ENCODE measurements around the gene CAMK2N1.

CAMK2N1 gene

GRCh38 chr1:20511518-20512428 is 25.8 kb upstream of the CAMK2N1 start:
- Histone ChIP-seq H3K4me1 (ENCODE audit: control insufficient read depth, insufficient read depth, low read length) (no peaks in the 10 kb centered on the region), H3K27ac (ENCODE audit: low read depth, low read length) (no peak overlapping the region), H3K27me3 (ENCODE audit: control insufficient read depth, insufficient read depth, low read length) (peaks cover 4% of the 10 kb centered on the region; the same call in 1 of the 2 replicates), H3K4me3 (ENCODE audit: low read depth, low read length) (no peak overlapping the region), H3K9me3 (ENCODE audit: control insufficient read depth, insufficient read depth, low read depth, low read length) (no peaks in the 10 kb centered on the region), H3K9ac (ENCODE audit: low read length) (no peak overlapping the region), H3K36me3 (ENCODE audit: control insufficient read depth, insufficient read depth, low read length) (no peaks in the 10 kb centered on the region)

- no peaks in the 10 kb centered on the region for H3K9me3 ChIP-seq (ENCODE audit: control insufficient read depth, insufficient read depth, low read depth, low read length)
- H3K4me3 ChIP-seq (ENCODE audit: low read depth, low read length) = peak overlapping the region; percentile 92
- H3K9ac ChIP-seq (ENCODE audit: low read length) = peak overlapping the region; percentile 85
- H3K4me1 ChIP-seq (ENCODE audit: control insufficient read depth, insufficient read depth, low read length) = no peaks in the 10 kb centered on the region
- no peak overlapping the region for H3K27ac ChIP-seq (ENCODE audit: low read depth, low read length)
- H3K27me3 ChIP-seq (ENCODE audit: control insufficient read depth, insufficient read depth, low read length) = peaks cover 4% of the 10 kb centered on the region; the same call in 1 of the 2 replicates
- H3K36me3 ChIP-seq (ENCODE audit: control insufficient read depth, insufficient read depth, low read length) = peaks cover 2% of the 10 kb centered on the region; the same call in 1 of the 2 replicates
Measured at GRCh38 chr1:20508411-20508771, 22.4 kb upstream of the CAMK2N1 start.

DNA sequence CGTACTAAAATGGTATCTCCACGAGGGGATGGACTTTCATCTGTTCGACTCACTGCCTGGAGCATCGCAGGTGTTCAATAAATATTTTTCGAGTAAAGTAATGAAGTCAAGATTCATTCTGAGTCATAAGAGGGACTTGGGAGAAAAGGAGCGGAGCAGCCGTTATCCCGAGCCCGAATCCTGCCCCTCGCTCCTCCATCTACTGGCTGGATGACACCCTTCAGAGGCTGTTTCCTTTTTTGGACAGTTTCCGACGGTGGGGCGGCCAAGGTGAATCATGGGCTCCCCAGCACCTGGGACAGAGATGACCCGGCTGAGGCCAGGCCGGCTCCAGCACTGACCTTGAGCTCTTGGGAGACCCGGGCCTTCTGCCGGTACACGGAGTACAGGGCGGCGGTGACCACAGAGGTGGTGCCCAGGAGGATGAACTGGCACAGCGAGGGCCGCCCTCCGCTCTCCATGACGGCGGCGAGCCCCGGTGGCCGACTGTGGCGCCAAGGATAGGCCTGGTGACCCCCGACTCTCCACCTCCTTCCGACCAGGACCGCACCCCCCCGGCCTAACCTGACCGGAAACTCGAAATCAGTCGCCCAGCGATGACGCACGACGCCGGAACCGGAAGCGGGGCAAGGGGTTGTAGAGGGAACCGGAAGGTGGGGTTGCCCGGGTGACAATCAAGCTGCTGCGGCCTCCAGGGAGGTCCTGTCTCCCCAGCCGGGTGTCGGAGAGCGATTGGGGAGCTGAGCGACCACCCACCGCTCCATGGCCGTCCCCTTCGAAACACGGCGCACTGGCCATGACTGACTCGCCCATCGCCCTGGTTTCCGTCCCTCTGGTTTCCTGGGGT is 21.8 kb upstream of the CAMK2N1 start, which contains the start of gene MUL1:
MUL1 (minus strand) TSS at position 588 of the 847 bp plus-strand sequence; CDS start at position 461, 127 bp downstream.
- peaks cover 7% of the 10 kb centered on the region for H3K36me3 ChIP-seq (ENCODE audit: control insufficient read depth, insufficient read depth, low read length)
- H3K4me1 ChIP-seq (ENCODE audit: control insufficient read depth, insufficient read depth, low read length) = no peaks in the 10 kb centered on the region
- peak within 1 kb of the TSS; percentile 85 for H3K9ac ChIP-seq (ENCODE audit: low read length)
- H3K27me3 ChIP-seq (ENCODE audit: control insufficient read depth, insufficient read depth, low read length) = peaks cover 4% of the 10 kb centered on the region; the same call in 1 of the 2 replicates
- no peaks in the 10 kb centered on the region for H3K9me3 ChIP-seq (ENCODE audit: control insufficient read depth, insufficient read depth, low read depth, low read length)
- H3K27ac ChIP-seq (ENCODE audit: low read depth, low read length) = peak within 1 kb of the TSS; percentile 15; the same call in 1 of the 2 replicates
- peak within 1 kb of the TSS; percentile 92 for H3K4me3 ChIP-seq (ENCODE audit: low read depth, low read length)

GRCh38 chr1:20507248-20507563 is 21.2 kb upstream of the CAMK2N1 start:
- no peaks in the 10 kb centered on the region for H3K4me1 ChIP-seq (ENCODE audit: control insufficient read depth, insufficient read depth, low read length)
- peak overlapping the region; percentile 15; the same call in 1 of the 2 replicates for H3K27ac ChIP-seq (ENCODE audit: low read depth, low read length)
- H3K27me3 ChIP-seq (ENCODE audit: control insufficient read depth, insufficient read depth, low read length) = peaks cover 4% of the 10 kb centered on the region; the same call in 1 of the 2 replicates
- peak overlapping the region; percentile 92 for H3K4me3 ChIP-seq (ENCODE audit: low read depth, low read length)
- H3K36me3 ChIP-seq (ENCODE audit: control insufficient read depth, insufficient read depth, low read length) = peaks cover 9% of the 10 kb centered on the region
- H3K9me3 ChIP-seq (ENCODE audit: control insufficient read depth, insufficient read depth, low read depth, low read length) = no peaks in the 10 kb centered on the region
- peak overlapping the region; percentile 85 for H3K9ac ChIP-seq (ENCODE audit: low read length)

GRCh38 chr1:20505488-20505887 is 19.5 kb upstream of the CAMK2N1 start:
- Histone ChIP-seq H3K9ac (ENCODE audit: low read length) (no peak overlapping the region), H3K9me3 (ENCODE audit: control insufficient read depth, insufficient read depth, low read depth, low read length) (no peaks in the 10 kb centered on the region), H3K4me3 (ENCODE audit: low read depth, low read length) (no peak overlapping the region), H3K27me3 (ENCODE audit: control insufficient read depth, insufficient read depth, low read length) (no peaks in the 10 kb centered on the region), H3K36me3 (ENCODE audit: control insufficient read depth, insufficient read depth, low read length) (peaks cover 26% of the 10 kb centered on the region), H3K4me1 (ENCODE audit: control insufficient read depth, insufficient read depth, low read length) (no peaks in the 10 kb centered on the region), H3K27ac (ENCODE audit: low read depth, low read length) (no peak overlapping the region)

DNA sequence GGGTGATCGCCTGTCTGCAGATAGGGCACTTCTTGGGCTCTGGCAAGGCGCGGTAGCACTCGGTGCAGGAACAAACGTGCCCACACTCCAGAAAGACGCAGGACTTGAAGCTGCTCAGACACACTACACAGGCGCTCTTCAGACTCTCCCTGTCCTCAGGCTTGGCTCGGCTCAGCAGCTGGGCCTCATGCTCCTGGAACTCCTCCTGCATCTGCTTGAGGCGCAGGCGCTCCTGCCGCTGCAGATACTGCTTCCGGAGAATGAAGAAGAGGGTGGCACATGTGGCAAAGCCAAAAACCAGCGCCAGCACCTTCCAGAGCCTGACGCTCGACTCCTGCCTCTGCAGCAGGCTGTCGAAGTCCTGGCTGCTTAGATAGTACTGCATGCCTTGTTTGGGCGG is 14.7 kb upstream of the CAMK2N1 start:
- no peak overlapping the region for H3K4me3 ChIP-seq (ENCODE audit: low read depth, low read length)
- H3K4me1 ChIP-seq (ENCODE audit: control insufficient read depth, insufficient read depth, low read length) = no peaks in the 10 kb centered on the region
- H3K27ac ChIP-seq (ENCODE audit: low read depth, low read length) = no peak overlapping the region
- no peaks in the 10 kb centered on the region for H3K9me3 ChIP-seq (ENCODE audit: control insufficient read depth, insufficient read depth, low read depth, low read length)
- no peak overlapping the region for H3K9ac ChIP-seq (ENCODE audit: low read length)
- no peaks in the 10 kb centered on the region for H3K27me3 ChIP-seq (ENCODE audit: control insufficient read depth, insufficient read depth, low read length)
- H3K36me3 ChIP-seq (ENCODE audit: control insufficient read depth, insufficient read depth, low read length) = peaks cover 54% of the 10 kb centered on the region

DNA sequence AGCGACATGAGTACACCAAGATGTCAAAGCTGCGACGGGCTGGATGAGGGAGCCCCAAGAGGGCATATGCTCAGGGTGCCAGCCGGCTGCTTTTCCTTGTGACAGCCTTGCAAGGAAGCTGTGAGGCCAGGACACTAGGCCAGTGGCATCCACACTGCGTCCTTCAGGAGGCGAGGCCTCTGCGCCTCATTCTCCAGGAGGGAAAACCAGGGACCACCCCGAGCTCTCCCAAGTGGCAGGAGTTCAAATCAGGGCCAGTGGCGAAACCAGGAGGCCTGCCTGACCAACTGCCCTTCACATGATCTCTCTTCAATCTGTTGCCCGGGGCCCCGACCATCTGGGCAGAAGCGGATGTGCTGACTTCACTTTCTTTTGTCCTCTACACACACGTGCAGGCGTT is 13.7 kb upstream of the CAMK2N1 start:
- peaks cover 54% of the 10 kb centered on the region for H3K36me3 ChIP-seq (ENCODE audit: control insufficient read depth, insufficient read depth, low read length)

GRCh38 chr1:20499105-20499504 is 13.1 kb upstream of the CAMK2N1 start:
- Histone ChIP-seq H3K9ac (ENCODE audit: low read length) (no peak overlapping the region), H3K9me3 (ENCODE audit: control insufficient read depth, insufficient read depth, low read depth, low read length) (no peaks in the 10 kb centered on the region), H3K4me3 (ENCODE audit: low read depth, low read length) (no peak overlapping the region), H3K27me3 (ENCODE audit: control insufficient read depth, insufficient read depth, low read length) (no peaks in the 10 kb centered on the region), H3K27ac (ENCODE audit: low read depth, low read length) (no peak overlapping the region), H3K4me1 (ENCODE audit: control insufficient read depth, insufficient read depth, low read length) (peaks cover 9% of the 10 kb centered on the region), H3K36me3 (ENCODE audit: control insufficient read depth, insufficient read depth, low read length) (peaks cover 54% of the 10 kb centered on the region)

More for the DNA sequence above, 13.7 kb upstream of the CAMK2N1 start:
- H3K27ac ChIP-seq (ENCODE audit: low read depth, low read length) = no peak overlapping the region
- H3K27me3 ChIP-seq (ENCODE audit: control insufficient read depth, insufficient read depth, low read length) = no peaks in the 10 kb centered on the region
- 0 out of 2 replicates have a peak, but pooled peaks cover 3% of the 10 kb centered on the region for H3K4me1 ChIP-seq (ENCODE audit: control insufficient read depth, insufficient read depth, low read length)
- H3K9ac ChIP-seq (ENCODE audit: low read length) = no peak overlapping the region
- H3K9me3 ChIP-seq (ENCODE audit: control insufficient read depth, insufficient read depth, low read depth, low read length) = no peaks in the 10 kb centered on the region
- no peak overlapping the region for H3K4me3 ChIP-seq (ENCODE audit: low read depth, low read length)

GRCh38 chr1:20498116-20498515 is 12.1 kb upstream of the CAMK2N1 start:
- Histone ChIP-seq H3K9ac (ENCODE audit: low read length) (no peak overlapping the region), H3K4me3 (ENCODE audit: low read depth, low read length) (no peak overlapping the region), H3K27me3 (ENCODE audit: control insufficient read depth, insufficient read depth, low read length) (no peaks in the 10 kb centered on the region; the same call in 1 of the 2 replicates), H3K9me3 (ENCODE audit: control insufficient read depth, insufficient read depth, low read depth, low read length) (no peaks in the 10 kb centered on the region), H3K4me1 (ENCODE audit: control insufficient read depth, insufficient read depth, low read length) (peaks cover 12% of the 10 kb centered on the region), H3K36me3 (ENCODE audit: control insufficient read depth, insufficient read depth, low read length) (peaks cover 49% of the 10 kb centered on the region), H3K27ac (ENCODE audit: low read depth, low read length) (no peak overlapping the region)

GRCh38 chr1:20497506-20497905 is 11.5 kb upstream of the CAMK2N1 start:
- H3K4me1 ChIP-seq (ENCODE audit: control insufficient read depth, insufficient read depth, low read length) = peaks cover 12% of the 10 kb centered on the region
- H3K9me3 ChIP-seq (ENCODE audit: control insufficient read depth, insufficient read depth, low read depth, low read length) = no peaks in the 10 kb centered on the region
- peaks cover 46% of the 10 kb centered on the region for H3K36me3 ChIP-seq (ENCODE audit: control insufficient read depth, insufficient read depth, low read length)
- no peak overlapping the region for H3K9ac ChIP-seq (ENCODE audit: low read length)
- peaks cover under 1% of the 10 kb centered on the region for H3K27me3 ChIP-seq (ENCODE audit: control insufficient read depth, insufficient read depth, low read length)
- no peak overlapping the region for H3K4me3 ChIP-seq (ENCODE audit: low read depth, low read length)
- no peak overlapping the region for H3K27ac ChIP-seq (ENCODE audit: low read depth, low read length)

Measured in HUES6 (cell line).